ENCODE data around the gene ACOT9. TPM values are rescaled to one million over a fixed set of nuclear protein-coding genes. Genes with fewer than 3 reads are reported as not detected.

ACOT9 gene
- polyA plus RNA-seq, 1 donor from 2014 or later, result 3.1 TPM

- Histone ChIP-seq H3K9ac (ENCODE audit: low read length) (no peak overlapping the region), H3K27ac (ENCODE audit: low read length) (no peak overlapping the region), H4K20me1 (ENCODE audit: insufficient read depth) (no peaks in the 10 kb centered on the region), H3F3A (ENCODE audit: insufficient read depth, low read length, poor library complexity, severe bottlenecking) (no peaks in the 10 kb centered on the region), H3K4me2 (ENCODE audit: low read length) (no peak overlapping the region), H3K4me3 (ENCODE audit: low read length) (no peak overlapping the region), H3K9me3 (ENCODE audit: low read length) (no peaks in the 10 kb centered on the region), H3K9me2 (ENCODE audit: insufficient read depth, low read length) (no peaks in the 10 kb centered on the region), H3K79me2 (replicated peaks; ENCODE audit: insufficient read depth, low read length) (no peaks in the 10 kb centered on the region), H3K27me3 (ENCODE audit: insufficient read depth, low read depth, low read length) (no peaks in the 10 kb centered on the region), H3K36me3 (ENCODE audit: insufficient read depth, low read length) (no peaks in the 10 kb centered on the region), H2AFZ (ENCODE audit: low read depth, low read length) (no peak overlapping the region)
- TF ChIP-seq MXI1 (conservative IDR thresholded peaks at IDR 0.05; ENCODE audit: poor library complexity, severe bottlenecking), result no peak
- no peak for TF ChIP-seq CTCF (IDR thresholded peaks at IDR 0.05; ENCODE audit: poor library complexity, severe bottlenecking)
- TF ChIP-seq EP300 (conservative IDR thresholded peaks at IDR 0.05; ENCODE audit: poor library complexity, severe bottlenecking), result no peak
- no peak for TF ChIP-seq TAF1 (IDR thresholded peaks at IDR 0.05; ENCODE audit: low read depth)
- no peak for TF ChIP-seq POLR2AphosphoS5 (IDR thresholded peaks at IDR 0.05)
- TF ChIP-seq RAD21 (conservative IDR thresholded peaks at IDR 0.05), result no peak
- TF ChIP-seq EZH2 (IDR thresholded peaks at IDR 0.05; ENCODE audit: borderline replicate concordance, insufficient read depth, low read length, poor library complexity, severe bottlenecking), result no peak
These were observed 15.9 kb downstream of the ACOT9 start for GRCh38 chrX:23727206-23727605.

GRCh38 chrX:23726191-23726590 is 16.9 kb downstream of the ACOT9 start:
- no peak for TF ChIP-seq EZH2 (IDR thresholded peaks at IDR 0.05; ENCODE audit: borderline replicate concordance, insufficient read depth, low read length, poor library complexity, severe bottlenecking)
- no peak for TF ChIP-seq SMC3 (conservative IDR thresholded peaks at IDR 0.05; ENCODE audit: poor library complexity)
- no peak for TF ChIP-seq POLR2AphosphoS5 (IDR thresholded peaks at IDR 0.05)
- TF ChIP-seq RAD21 (conservative IDR thresholded peaks at IDR 0.05), result no peak
- no peak for TF ChIP-seq CTCF (IDR thresholded peaks at IDR 0.05; ENCODE audit: poor library complexity, severe bottlenecking)
- no peak for TF ChIP-seq TAF1 (IDR thresholded peaks at IDR 0.05; ENCODE audit: low read depth)
- TF ChIP-seq EP300 (conservative IDR thresholded peaks at IDR 0.05; ENCODE audit: poor library complexity, severe bottlenecking), result no peak
- no peak for TF ChIP-seq MXI1 (conservative IDR thresholded peaks at IDR 0.05; ENCODE audit: poor library complexity, severe bottlenecking)
- TF ChIP-seq REST (IDR thresholded peaks at IDR 0.05; ENCODE audit: borderline replicate concordance), result no peak
- no peaks in the 10 kb centered on the region for H3K9me2 ChIP-seq (ENCODE audit: insufficient read depth, low read length)
- H3K9ac ChIP-seq (ENCODE audit: low read length), result no peak overlapping the region
- no peak overlapping the region for H3K4me2 ChIP-seq (ENCODE audit: low read length)
- no peaks in the 10 kb centered on the region for H3K9me3 ChIP-seq (ENCODE audit: low read length)
- no peak overlapping the region for H2AFZ ChIP-seq (ENCODE audit: low read depth, low read length)
- no peak overlapping the region for H3K27ac ChIP-seq (ENCODE audit: low read length)
- H3K79me2 ChIP-seq (replicated peaks; ENCODE audit: insufficient read depth, low read length), result no peaks in the 10 kb centered on the region
- H3K27me3 ChIP-seq (ENCODE audit: insufficient read depth, low read depth, low read length), result no peaks in the 10 kb centered on the region
- H4K20me1 ChIP-seq (ENCODE audit: insufficient read depth), result no peaks in the 10 kb centered on the region
- no peak overlapping the region for H3K4me3 ChIP-seq (ENCODE audit: low read length)
- no peaks in the 10 kb centered on the region for H3K36me3 ChIP-seq (ENCODE audit: insufficient read depth, low read length)
- H3F3A ChIP-seq (ENCODE audit: insufficient read depth, low read length, poor library complexity, severe bottlenecking), result no peaks in the 10 kb centered on the region
